ENCODE data around the gene ECM1. TPM values are rescaled to one million over a fixed set of nuclear protein-coding genes. Genes with fewer than 3 reads are reported as not detected.

ECM1 gene
- total and polyA plus RNA-seq, 8 donors = 0.63 to 6.1 (median 2.4) TPM

GRCh38 chr1:150555198-150555970, 47.5 kb downstream of the ECM1 start:
- DNase-seq (peak in 1 of 6 donors; percentile 14), FAIRE-seq (no peak)

GRCh38 chr1:150555971-150556865, 48.3 kb downstream of the ECM1 start:
- Histone ChIP-seq H3K4me3 (no peak overlapping the region), H3K4me1 (peaks cover 8 to 21% (median 9%) of the 10 kb centered on the region in 3 donors), H3K27me3 (no peaks in the 10 kb centered on the region), H3K27ac (no peak overlapping the region), H3K9me3 (no peaks in the 10 kb centered on the region), H3K36me3 (no peaks in the 10 kb centered on the region)
- TF ChIP-seq, protein P1, sequence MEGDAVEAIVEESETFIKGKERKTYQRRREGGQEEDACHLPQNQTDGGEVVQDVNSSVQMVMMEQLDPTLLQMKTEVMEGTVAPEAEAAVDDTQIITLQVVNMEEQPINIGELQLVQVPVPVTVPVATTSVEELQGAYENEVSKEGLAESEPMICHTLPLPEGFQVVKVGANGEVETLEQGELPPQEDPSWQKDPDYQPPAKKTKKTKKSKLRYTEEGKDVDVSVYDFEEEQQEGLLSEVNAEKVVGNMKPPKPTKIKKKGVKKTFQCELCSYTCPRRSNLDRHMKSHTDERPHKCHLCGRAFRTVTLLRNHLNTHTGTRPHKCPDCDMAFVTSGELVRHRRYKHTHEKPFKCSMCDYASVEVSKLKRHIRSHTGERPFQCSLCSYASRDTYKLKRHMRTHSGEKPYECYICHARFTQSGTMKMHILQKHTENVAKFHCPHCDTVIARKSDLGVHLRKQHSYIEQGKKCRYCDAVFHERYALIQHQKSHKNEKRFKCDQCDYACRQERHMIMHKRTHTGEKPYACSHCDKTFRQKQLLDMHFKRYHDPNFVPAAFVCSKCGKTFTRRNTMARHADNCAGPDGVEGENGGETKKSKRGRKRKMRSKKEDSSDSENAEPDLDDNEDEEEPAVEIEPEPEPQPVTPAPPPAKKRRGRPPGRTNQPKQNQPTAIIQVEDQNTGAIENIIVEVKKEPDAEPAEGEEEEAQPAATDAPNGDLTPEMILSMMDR (IDR thresholded peaks at IDR 0.05) = no peak
- 85 to 86% methylated on average over 26 of the region's 26 CpGs for WGBS, 2 donors
- intact Hi-C loops (cut with DNase I) = no loop called here
- FAIRE-seq (no peak), DNase-seq (peak in 1 of 6 donors; percentile 27), ATAC-seq (no peak)

More at GRCh38 chr1:150555198-150555970, 47.5 kb downstream of the ECM1 start:
- Histone ChIP-seq H3K9me3 (no peaks in the 10 kb centered on the region), H3K27me3 (no peaks in the 10 kb centered on the region), H3K36me3 (no peaks in the 10 kb centered on the region), H3K4me1 (peaks cover 4 to 17% (median 5%) of the 10 kb centered on the region in 3 donors), H3K27ac (no peak overlapping the region), H3K4me3 (no peak overlapping the region)
- intact Hi-C loops (cut with DNase I) = no loop called here
- TF ChIP-seq, protein P1 (IDR thresholded peaks at IDR 0.05) = no peak
- WGBS, 2 donors = 81 to 90% methylated on average over 19 of the region's 19 CpGs
- ATAC-seq = no peak

DNA sequence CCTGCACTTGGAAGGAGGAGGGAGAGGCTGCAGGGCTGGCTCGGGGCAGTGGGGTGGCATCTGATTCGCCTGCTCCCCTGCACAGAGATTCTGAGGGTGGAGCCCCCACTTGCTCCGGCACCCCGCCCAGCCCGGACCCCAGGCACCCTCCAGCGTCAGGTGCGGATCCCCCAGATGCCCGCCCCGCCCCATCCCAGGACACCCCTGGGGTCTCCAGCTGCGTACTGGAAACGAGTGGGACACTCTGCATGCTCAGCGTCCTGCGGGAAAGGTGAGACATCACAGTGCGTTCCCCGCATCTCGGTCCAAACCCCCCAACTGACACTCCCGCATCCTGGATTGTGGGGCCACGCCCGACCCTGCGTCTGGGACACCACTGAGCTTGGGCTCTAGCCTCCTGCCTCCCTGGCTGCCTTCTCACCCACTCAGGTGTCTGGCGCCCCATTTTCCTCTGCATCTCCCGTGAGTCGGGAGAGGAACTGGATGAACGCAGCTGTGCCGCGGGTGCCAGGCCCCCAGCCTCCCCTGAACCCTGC, 49.2 kb downstream of the ECM1 start:
- ATAC-seq (no peak), FAIRE-seq (no peak), DNase-seq (peak in 2 of 6 donors; percentile 44 to 77)
- TF ChIP-seq, protein P1 (IDR thresholded peaks at IDR 0.05) = no peak
- Histone ChIP-seq H3K9me3 (no peaks in the 10 kb centered on the region), H3K27me3 (no peaks in the 10 kb centered on the region), H3K4me3 (no peak overlapping the region), H3K4me1 (peaks cover 8 to 21% (median 10%) of the 10 kb centered on the region in 3 donors), H3K36me3 (no peaks in the 10 kb centered on the region), H3K27ac (no peak overlapping the region)
- 89 to 95% methylated on average over 21 to 26 of the region's 26 CpGs for WGBS, 2 donors
- intact Hi-C loops (cut with DNase I) = no loop called here

- 79 to 83% methylated on average over 15 of the region's 15 CpGs for WGBS, 2 donors
- no peak for FAIRE-seq
- Histone ChIP-seq H3K4me3 (peak overlapping the region in 1 of 4 donors; percentile 21), H3K36me3 (no peaks in the 10 kb centered on the region), H3K27me3 (no peaks in the 10 kb centered on the region), H3K27ac (no peak overlapping the region), H3K4me1 (peaks cover 14 to 23% (median 17%) of the 10 kb centered on the region in 3 donors), H3K9me3 (no peaks in the 10 kb centered on the region)
- TF ChIP-seq, protein P1 (IDR thresholded peaks at IDR 0.05) = no peak
- peak in 1 of 6 donors; percentile 36 for DNase-seq
- intact Hi-C loops (cut with DNase I) = no loop called here
- ATAC-seq = no peak
Observed at GRCh38 chr1:150557813-150558212, 49.9 kb downstream of the ECM1 start.

Measured in pancreas (tissue), 10 donors.